ENCODE results near the gene TSPYL4.
"Not testable (repeated sequence)": the region's sequence is repeated elsewhere in the genome, so short reads cannot be mapped to it uniquely, and the experiment has no call there.

The TSPYL4 gene

DNA sequence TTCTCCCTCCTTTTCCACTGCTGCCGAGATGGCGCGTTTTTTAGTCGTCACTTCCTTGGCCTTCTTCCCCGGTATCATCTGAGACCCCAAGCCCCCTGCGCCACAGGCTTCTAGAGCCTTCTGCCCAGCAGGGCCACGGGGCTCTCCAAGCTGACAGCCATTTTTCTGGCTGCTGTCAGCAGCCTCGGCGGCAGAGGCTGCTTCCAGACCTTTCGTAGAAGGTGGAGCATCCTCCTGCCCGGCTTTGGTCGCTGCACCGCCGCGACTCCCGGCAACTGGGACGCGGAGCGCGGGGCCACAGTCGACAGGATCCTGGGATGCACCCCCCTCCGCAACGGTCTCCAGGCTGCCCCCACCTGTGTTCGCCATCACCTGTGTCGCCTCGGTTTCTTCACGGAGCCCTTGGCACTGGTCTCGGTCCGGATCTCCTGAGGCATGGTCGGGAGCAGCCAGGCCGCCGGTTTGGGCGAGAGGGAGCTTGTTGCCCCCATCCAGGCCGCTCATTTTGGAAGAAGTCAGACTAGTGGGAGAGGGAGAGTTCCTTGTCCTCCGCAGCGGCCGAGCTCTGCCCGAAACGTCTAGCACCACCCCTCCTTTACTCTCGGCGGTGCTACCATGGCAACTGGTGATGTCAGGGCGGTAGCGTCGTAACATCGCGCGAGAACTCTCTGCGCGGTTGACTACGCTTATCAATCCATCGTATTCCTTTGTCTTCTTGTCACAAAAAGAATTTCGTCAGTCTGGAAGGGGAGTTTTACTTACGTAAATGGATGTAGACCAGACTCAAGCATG is at the start of gene TSPYL4:
Gene TSPYL4 (minus strand): TSS at position 571 of the 792 bp plus-strand sequence. CDS start 67 bp downstream, at position 504.
- peak; percentile 74 to 86 for DNase-seq (ENCODE audit: low read depth in 2 of 2)

DNA sequence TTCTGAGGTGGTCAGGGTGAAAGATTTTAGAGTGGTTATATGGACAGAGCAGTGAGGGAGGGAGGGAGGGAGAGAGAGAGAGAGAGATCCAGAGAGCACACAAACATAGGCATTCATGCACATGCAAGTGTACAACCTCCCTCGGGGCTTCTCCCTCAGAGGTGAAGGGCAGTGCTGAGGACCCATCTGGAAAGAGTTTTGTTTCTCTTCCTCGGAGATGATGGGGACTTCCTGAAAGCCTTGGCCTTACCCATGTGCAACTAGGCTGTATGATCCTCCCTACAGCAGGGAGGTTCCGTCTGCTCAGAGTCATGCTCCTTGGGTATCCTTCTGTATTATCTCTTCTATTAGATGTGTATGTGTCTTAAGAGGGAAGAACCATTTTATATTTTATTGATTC is 47.2 kb upstream of the TSPYL4 start:
- DNase-seq (ENCODE audit: low read depth in 2 of 2), result no peak

- no peak for DNase-seq (ENCODE audit: low read depth in 2 of 2)
Measured at GRCh38 chr6:116300566-116300965, 46.7 kb upstream of the TSPYL4 start.

- no peak for DNase-seq (ENCODE audit: low read depth in 2 of 2)
Measured at GRCh38 chr6:116298973-116299372, 45.1 kb upstream of the TSPYL4 start.

GRCh38 chr6:116298273-116298672 is 44.4 kb upstream of the TSPYL4 start:
- no peak for DNase-seq (ENCODE audit: low read depth in 2 of 2)

- no peak for DNase-seq (ENCODE audit: low read depth in 2 of 2)
Measured at GRCh38 chr6:116292553-116292952, 38.7 kb upstream of the TSPYL4 start.

DNA sequence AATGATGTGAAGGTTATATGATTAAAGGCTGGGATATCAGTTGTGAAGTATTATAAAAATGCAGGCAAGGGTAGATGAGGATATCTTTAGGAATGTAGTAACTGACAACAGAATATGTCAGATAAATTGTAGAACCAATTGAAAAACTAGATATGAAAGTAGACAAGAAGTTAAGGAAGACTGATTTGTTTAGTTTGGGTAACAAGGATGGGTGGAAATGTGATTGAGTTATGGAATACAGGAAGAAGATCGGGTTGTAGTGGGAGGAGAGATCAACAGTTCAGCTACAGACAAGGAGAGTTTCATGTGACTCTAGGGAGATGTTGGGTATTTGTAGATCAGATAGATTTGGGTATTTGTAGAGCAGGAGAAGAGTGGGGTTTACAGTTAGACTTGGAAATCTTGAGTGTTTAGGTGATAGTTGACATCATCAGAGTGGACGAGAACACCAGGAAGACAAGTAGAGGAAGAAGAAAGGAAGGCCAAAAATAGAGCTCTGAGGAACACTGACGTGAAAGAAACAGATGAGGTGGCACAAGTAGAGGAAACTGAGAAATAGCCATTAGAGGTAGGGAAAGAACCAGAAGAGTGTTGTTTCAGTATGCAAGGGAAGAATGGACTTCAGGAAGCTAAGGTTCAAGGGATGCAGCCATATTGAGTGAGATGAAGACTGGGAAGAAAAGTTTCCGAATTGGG is 38.0 kb upstream of the TSPYL4 start:
- DNase-seq (ENCODE audit: low read depth in 2 of 2), result no peak

DNA sequence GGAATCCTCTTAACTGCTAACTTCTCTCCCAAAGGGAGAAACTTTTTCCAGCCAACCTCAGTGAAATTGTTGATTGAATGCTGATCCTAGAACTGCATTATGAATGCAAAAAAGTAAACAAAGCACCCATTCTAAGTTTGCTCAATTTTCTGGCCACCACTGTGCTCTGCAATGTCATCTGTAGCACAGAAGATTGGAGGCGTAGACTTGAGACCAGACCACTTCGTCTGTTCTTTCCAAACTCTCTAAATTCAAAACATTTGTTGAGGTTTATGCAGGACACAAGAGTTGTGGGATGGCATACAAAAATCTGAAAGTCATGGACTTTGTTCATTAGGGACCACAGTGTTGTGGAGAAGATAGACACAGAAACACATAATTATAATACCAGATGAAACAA is 36.9 kb upstream of the TSPYL4 start:
- no peak for DNase-seq (ENCODE audit: low read depth in 2 of 2)

- DNase-seq (ENCODE audit: low read depth in 2 of 2), result no peak
Measured at GRCh38 chr6:116289876-116290275, 36.0 kb upstream of the TSPYL4 start.

- no peak for DNase-seq (ENCODE audit: low read depth in 2 of 2)
Measured at GRCh38 chr6:116287689-116288282, 33.9 kb upstream of the TSPYL4 start.

DNA sequence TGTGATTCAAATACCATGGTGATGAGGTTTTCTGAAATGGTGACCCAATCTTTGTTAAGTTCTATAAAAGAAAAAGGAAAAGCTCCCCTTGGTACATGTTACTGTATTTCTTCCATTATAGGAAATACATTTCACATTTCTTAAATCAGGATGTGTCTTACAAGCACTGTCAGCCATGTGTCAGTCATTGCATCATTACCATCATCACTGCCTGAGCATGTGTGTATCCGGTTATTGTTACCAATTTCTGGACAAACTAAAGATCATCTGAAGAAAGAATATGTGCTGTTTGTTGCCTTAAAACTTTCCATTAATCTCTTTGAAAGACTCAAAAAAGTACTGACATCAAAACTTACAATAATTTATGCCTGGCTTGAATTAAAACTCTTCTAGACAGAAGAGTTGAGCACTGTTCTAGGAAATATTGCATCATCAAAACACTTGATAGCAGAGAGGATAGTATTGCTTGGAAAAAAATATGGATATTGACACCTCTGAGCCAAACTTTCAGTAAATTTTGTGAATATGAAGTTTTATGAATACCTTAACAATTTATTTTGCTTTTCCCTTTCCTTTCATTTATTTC is 33.0 kb upstream of the TSPYL4 start:
- DNase-seq (ENCODE audit: low read depth in 2 of 2), result no peak

DNA sequence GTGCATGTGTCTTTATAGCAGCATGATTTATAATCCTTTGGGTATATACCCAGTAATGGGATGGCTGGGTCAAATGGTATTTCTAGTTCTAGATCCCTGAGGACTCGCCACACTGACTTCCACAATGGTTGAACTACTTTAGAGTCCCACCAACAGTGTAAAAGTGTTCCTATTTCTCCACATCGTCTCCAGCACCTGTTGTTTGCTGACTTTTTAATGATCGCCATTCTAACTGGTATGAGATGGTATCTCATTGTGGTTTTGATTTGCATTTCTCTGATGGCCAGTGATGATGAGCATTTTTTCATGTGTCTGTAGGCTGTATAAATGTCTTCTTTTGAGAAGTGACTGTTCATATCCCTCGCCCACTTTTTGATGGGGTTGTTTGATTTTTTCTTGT is 31.1 kb upstream of the TSPYL4 start:
- not testable (repeated sequence) for DNase-seq (ENCODE audit: low read depth in 2 of 2)

GRCh38 chr6:116283191-116283590 is 29.3 kb upstream of the TSPYL4 start:
- DNase-seq (ENCODE audit: low read depth in 2 of 2), result no peak

DNA sequence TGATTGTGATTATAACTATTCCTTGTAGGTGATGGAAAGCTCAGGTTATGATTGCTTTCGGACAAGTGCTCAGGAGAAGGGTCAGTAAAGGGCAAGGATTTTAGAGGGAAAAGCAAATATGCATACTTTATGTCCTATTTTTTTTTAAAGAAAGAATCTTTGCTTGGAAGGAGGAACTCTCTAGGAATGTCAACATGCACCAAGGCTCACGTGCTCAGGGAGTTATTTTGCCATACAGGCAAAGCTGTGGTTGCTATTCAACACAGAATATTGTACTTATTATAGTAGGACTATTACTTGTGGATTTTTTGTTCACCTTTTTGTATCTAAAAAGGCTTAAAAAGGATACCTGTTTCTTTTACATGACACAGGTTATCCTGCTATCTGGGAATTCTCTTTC is 28.8 kb upstream of the TSPYL4 start:
- DNase-seq (ENCODE audit: low read depth in 2 of 2), result no peak

GRCh38 chr6:116280933-116281316 is 27.1 kb upstream of the TSPYL4 start:
- DNase-seq (ENCODE audit: low read depth in 2 of 2), result no peak

DNA sequence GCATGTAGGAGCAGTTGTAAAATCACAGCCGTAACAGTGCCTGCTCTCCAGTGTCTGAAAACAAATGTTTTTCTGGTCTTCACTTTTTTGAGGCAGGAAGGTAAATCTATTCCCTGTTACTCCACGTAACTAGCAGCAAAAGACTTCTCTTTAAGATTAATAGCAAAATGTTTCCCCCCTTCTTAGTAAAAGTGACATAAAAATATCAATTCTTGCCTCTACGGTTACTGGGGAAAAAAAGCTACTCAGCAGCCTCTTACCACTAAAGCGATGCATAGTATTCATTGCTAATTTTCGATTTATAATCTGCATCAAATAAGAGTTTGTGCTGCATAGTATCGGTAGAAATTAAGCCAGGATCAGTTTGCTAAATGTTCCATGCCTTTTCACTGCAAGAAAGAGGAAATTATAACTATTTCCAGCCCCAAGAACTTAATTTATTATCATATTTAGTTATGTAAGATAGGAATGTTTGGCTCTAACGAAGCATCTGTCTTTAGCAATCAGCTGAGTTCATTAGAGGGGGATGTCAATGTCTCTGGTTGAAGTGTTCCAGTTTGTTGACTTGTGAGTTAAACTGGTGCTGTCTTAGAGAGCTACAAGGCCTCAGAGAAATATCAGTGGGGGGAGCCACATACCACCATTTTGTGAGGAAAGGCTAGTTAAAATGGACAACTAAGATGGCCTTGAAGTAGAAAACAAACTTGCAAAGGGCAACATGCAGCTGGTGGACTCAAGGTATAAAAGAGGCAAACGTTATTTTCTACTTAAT is 26.5 kb upstream of the TSPYL4 start:
- no peak for DNase-seq (ENCODE audit: low read depth in 2 of 2)

DNA sequence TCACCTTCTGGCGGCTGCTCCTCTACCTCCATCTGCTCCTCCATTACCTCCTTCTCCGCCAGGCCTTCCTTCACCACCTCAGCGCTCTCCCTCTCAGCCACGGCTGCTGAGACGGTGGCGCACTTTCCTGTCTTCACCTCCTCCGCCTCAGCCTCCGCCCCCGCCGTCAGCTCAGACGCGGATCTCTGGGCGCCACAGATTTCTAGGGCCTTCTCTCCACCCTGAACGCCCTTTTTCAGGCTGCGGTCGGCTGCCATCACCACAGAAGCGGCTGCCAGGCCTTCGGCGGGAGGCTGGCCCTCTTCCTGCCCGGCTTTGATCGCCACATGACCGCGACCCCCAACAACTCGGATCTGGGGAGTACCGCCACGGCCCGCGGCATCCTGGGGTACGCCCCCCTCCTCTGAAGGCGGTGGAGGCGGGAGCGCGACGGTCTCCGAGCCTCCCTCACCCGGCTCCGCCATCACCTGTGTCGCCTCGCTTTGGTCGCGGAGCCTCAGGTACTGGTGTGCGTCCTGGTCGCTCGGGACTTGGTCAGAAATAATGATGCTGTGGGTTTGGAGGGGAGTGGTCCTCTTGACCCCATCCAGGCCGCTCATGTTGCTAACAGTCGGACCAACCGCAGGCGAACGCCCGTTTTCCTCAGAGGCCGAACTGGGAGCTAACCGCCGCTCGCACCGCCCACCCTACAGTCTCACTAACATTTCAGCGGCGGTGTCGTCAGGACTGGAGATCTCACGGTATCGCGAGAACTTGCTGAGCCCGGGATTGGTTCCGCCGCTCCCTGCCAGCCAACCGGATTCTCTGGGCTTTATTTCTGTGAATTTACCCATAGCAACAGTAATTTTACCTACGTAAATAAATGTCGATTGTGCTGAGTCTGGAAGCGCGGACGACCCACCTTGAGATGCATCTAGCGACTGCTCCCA is 25.6 kb upstream of the TSPYL4 start, which contains the start of gene TSPYL1:
Gene TSPYL1 (minus strand): TSS at position 699 of the 929 bp plus-strand sequence. CDS start 100 bp downstream, at position 599.
- DNase-seq (ENCODE audit: low read depth in 2 of 2), result peak; percentile 87 to 90

- no peak for DNase-seq (ENCODE audit: low read depth in 2 of 2)
Measured at GRCh38 chr6:116278854-116279231, 25.0 kb upstream of the TSPYL4 start.

GRCh38 chr6:116278481-116278829 is 24.6 kb upstream of the TSPYL4 start:
- DNase-seq (ENCODE audit: low read depth in 2 of 2), result no peak

- DNase-seq (ENCODE audit: low read depth in 2 of 2), result no peak
Measured at GRCh38 chr6:116277124-116277523, 23.2 kb upstream of the TSPYL4 start.

All from stimulated activated CD8-positive, alpha-beta memory T cell treated with anti-CD3 and anti-CD28 coated beads, Interleukin-15, amount 100 ng/mL, for 4 hours (primary cell).